Natural killer cell (primary cell): ENCODE results near the gene CRCP. TPM values are rescaled to one million over a fixed set of nuclear protein-coding genes. Genes with fewer than 3 reads are reported as not detected.

ENCODE experiments used
- total RNA-seq, 4 donors: library from RNA; stranded (reverse); fragments of 120-200 nt in 1 of 4; gene quantifications; one replicate each; pipeline versions ENCODE4 v1.2.3 to v1.2.4, GENCODE V29; 2013 to 2022

The CRCP gene
- total RNA-seq, 3 donors from 2014 or later (not counting 1 experiment from before 2014, with no cell fraction given), result 67.5 to 72.1 (median 68.0) TPM

Other genes with a start within 250 kb of the CRCP start
- gene VKORC1L1, start 241.8 kb upstream of the CRCP start, total RNA-seq, result 1 to 10 TPM; 5.7 to 8.2 (median 7.1) TPM
- 10 to 100 TPM; 68.8 to 94.5 (median 85.7) TPM for gene GUSB, start 132.6 kb upstream of the CRCP start, total RNA-seq
- 10 to 100 TPM; 58.1 to 69.9 (median 60.0) TPM for gene ASL, start 39.0 kb upstream of the CRCP start, total RNA-seq
- gene TPST1, start 90.5 kb downstream of the CRCP start, total RNA-seq, result 10 to 100 TPM; 10.4 to 17.3 (median 14.3) TPM